ENCODE results near the gene NAALADL2.
"Not testable (repeated sequence)": the region's sequence is repeated elsewhere in the genome, so short reads cannot be mapped to it uniquely, and the experiment has no call there.

NAALADL2 gene

GRCh38 chr3:175484666-175485065, 625.5 kb downstream of the NAALADL2 start:
- Mint-ChIP-seq H3K27me3 (no peaks in the 10 kb centered on the region), H3K4me3 (no peak overlapping the region), H3K27ac (no peak overlapping the region), H3K4me1 (no peaks in the 10 kb centered on the region), H3K9me3 (peaks cover 0 to 7% of the 10 kb centered on the region in 2 donors)
- DNase-seq = no peak
- no peak for ATAC-seq

- Mint-ChIP-seq H3K27ac (no peak overlapping the region), H3K4me3 (no peak overlapping the region), H3K9me3 (peaks cover 0 to 7% of the 10 kb centered on the region in 2 donors), H3K27me3 (no peaks in the 10 kb centered on the region), H3K4me1 (no peaks in the 10 kb centered on the region)
- DNase-seq = no peak
- ATAC-seq = no peak
Measured at GRCh38 chr3:175485436-175485835, 626.3 kb downstream of the NAALADL2 start.

- no peaks in the 10 kb centered on the region for H3K27me3 Mint-ChIP-seq
- no peaks in the 10 kb centered on the region for H3K4me1 Mint-ChIP-seq
- no peak overlapping the region for H3K27ac Mint-ChIP-seq
- peaks cover 0 to 7% of the 10 kb centered on the region in 2 donors for H3K9me3 Mint-ChIP-seq
- DNase-seq (no peak), ATAC-seq (no peak)
- H3K4me3 Mint-ChIP-seq = no peak overlapping the region
Measured at GRCh38 chr3:175486255-175486654, 627.1 kb downstream of the NAALADL2 start.

GRCh38 chr3:175489406-175489805, 630.3 kb downstream of the NAALADL2 start:
- ATAC-seq = no peak
- H3K4me3 Mint-ChIP-seq = no peak overlapping the region
- no peak for DNase-seq

GRCh38 chr3:175493301-175493700, 634.2 kb downstream of the NAALADL2 start:
- no peaks in the 10 kb centered on the region for H3K4me1 Mint-ChIP-seq
- ATAC-seq = no peak
- H3K27ac Mint-ChIP-seq = no peak overlapping the region
- H3K9me3 Mint-ChIP-seq = no peaks in the 10 kb centered on the region
- no peak for DNase-seq
- H3K27me3 Mint-ChIP-seq = no peaks in the 10 kb centered on the region
- no peak overlapping the region for H3K4me3 Mint-ChIP-seq

More at GRCh38 chr3:175489406-175489805, 630.3 kb downstream of the NAALADL2 start:
- no peaks in the 10 kb centered on the region for H3K4me1 Mint-ChIP-seq
- no peak overlapping the region for H3K27ac Mint-ChIP-seq
- H3K9me3 Mint-ChIP-seq = peaks cover 0 to 7% of the 10 kb centered on the region in 2 donors
- no peaks in the 10 kb centered on the region for H3K27me3 Mint-ChIP-seq

GRCh38 chr3:175495331-175495730, 636.2 kb downstream of the NAALADL2 start:
- Mint-ChIP-seq H3K27ac (peak overlapping the region in 1 of 2 donors; percentile 45), H3K27me3 (no peaks in the 10 kb centered on the region), H3K4me1 (no peaks in the 10 kb centered on the region), H3K9me3 (no peaks in the 10 kb centered on the region), H3K4me3 (no peak overlapping the region)
- DNase-seq = no peak
- peak; percentile 60 for ATAC-seq

GRCh38 chr3:175502155-175502554, 643.0 kb downstream of the NAALADL2 start:
- Mint-ChIP-seq H3K9me3 (peaks cover 0 to 10% of the 10 kb centered on the region in 2 donors), H3K27ac (no peak overlapping the region), H3K27me3 (no peaks in the 10 kb centered on the region), H3K4me3 (no peak overlapping the region), H3K4me1 (no peaks in the 10 kb centered on the region)
- ATAC-seq = no peak
- no peak for DNase-seq

GRCh38 chr3:175511219-175511785, 652.2 kb downstream of the NAALADL2 start:
- Mint-ChIP-seq H3K27me3 (no peaks in the 10 kb centered on the region), H3K27ac (peak overlapping the region in 1 of 2 donors; percentile 5), H3K9me3 (peaks cover 0 to 7% of the 10 kb centered on the region in 2 donors), H3K4me3 (no peak overlapping the region), H3K4me1 (no peaks in the 10 kb centered on the region)
- no peak for ATAC-seq
- no peak for DNase-seq

- DNase-seq = no peak
- peaks cover 0 to 7% of the 10 kb centered on the region in 2 donors for H3K9me3 Mint-ChIP-seq
- H3K27ac Mint-ChIP-seq = no peak overlapping the region
- no peak overlapping the region for H3K4me3 Mint-ChIP-seq
- no peaks in the 10 kb centered on the region for H3K27me3 Mint-ChIP-seq
- ATAC-seq = no peak
- H3K4me1 Mint-ChIP-seq = no peaks in the 10 kb centered on the region
Measured at GRCh38 chr3:175512700-175513099, 653.6 kb downstream of the NAALADL2 start.

- Mint-ChIP-seq H3K4me3 (no peak overlapping the region), H3K27me3 (no peaks in the 10 kb centered on the region), H3K27ac (no peak overlapping the region), H3K4me1 (no peaks in the 10 kb centered on the region), H3K9me3 (no peaks in the 10 kb centered on the region)
- DNase-seq = no peak
- no peak for ATAC-seq
Measured at GRCh38 chr3:175518459-175518858, 659.3 kb downstream of the NAALADL2 start.

GRCh38 chr3:175521406-175521805, 662.3 kb downstream of the NAALADL2 start:
- no peaks in the 10 kb centered on the region for H3K9me3 Mint-ChIP-seq
- ATAC-seq = no peak
- H3K27ac Mint-ChIP-seq = no peak overlapping the region

GRCh38 chr3:175526191-175526590, 667.1 kb downstream of the NAALADL2 start:
- ATAC-seq (no peak), DNase-seq (no peak)
- peak overlapping the region in 1 of 2 donors; percentile 13 for H3K4me3 Mint-ChIP-seq
- no peak overlapping the region for H3K27ac Mint-ChIP-seq
- no peaks in the 10 kb centered on the region for H3K9me3 Mint-ChIP-seq
- no peaks in the 10 kb centered on the region for H3K27me3 Mint-ChIP-seq
- H3K4me1 Mint-ChIP-seq = no peaks in the 10 kb centered on the region

More at GRCh38 chr3:175521406-175521805, 662.3 kb downstream of the NAALADL2 start:
- Mint-ChIP-seq H3K4me1 (no peaks in the 10 kb centered on the region), H3K27me3 (no peaks in the 10 kb centered on the region), H3K4me3 (no peak overlapping the region)
- no peak for DNase-seq

- peak overlapping the region in 1 of 2 donors; percentile 13 for H3K4me3 Mint-ChIP-seq
- ATAC-seq = no peak
- no peak overlapping the region for H3K27ac Mint-ChIP-seq
- H3K9me3 Mint-ChIP-seq = no peaks in the 10 kb centered on the region
- no peaks in the 10 kb centered on the region for H3K27me3 Mint-ChIP-seq
- DNase-seq = no peak
- no peaks in the 10 kb centered on the region for H3K4me1 Mint-ChIP-seq
Measured at GRCh38 chr3:175526609-175527280, 667.6 kb downstream of the NAALADL2 start.

GRCh38 chr3:175528693-175529092, 669.6 kb downstream of the NAALADL2 start:
- H3K4me1 Mint-ChIP-seq, DNase-seq: not testable (repeated sequence)

GRCh38 chr3:175535351-175535750, 676.2 kb downstream of the NAALADL2 start:
- Mint-ChIP-seq H3K9me3 (peaks cover 4 to 22% of the 10 kb centered on the region in 2 donors), H3K4me1 (no peaks in the 10 kb centered on the region)
- ATAC-seq = no peak

More at GRCh38 chr3:175528693-175529092, 669.6 kb downstream of the NAALADL2 start:
- H3K9me3 Mint-ChIP-seq, H3K27me3 Mint-ChIP-seq, H3K4me3 Mint-ChIP-seq, ATAC-seq, H3K27ac Mint-ChIP-seq: not testable (repeated sequence)

GRCh38 chr3:175546115-175546514, 687.0 kb downstream of the NAALADL2 start:
- peaks cover 23 to 34% of the 10 kb centered on the region in 2 donors for H3K9me3 Mint-ChIP-seq
- H3K4me1 Mint-ChIP-seq = no peaks in the 10 kb centered on the region
- ATAC-seq (no peak), DNase-seq (no peak)
- no peak overlapping the region for H3K4me3 Mint-ChIP-seq
- H3K27me3 Mint-ChIP-seq = no peaks in the 10 kb centered on the region
- no peak overlapping the region for H3K27ac Mint-ChIP-seq

More at GRCh38 chr3:175535351-175535750, 676.2 kb downstream of the NAALADL2 start:
- Mint-ChIP-seq H3K4me3 (no peak overlapping the region), H3K27ac (no peak overlapping the region), H3K27me3 (no peaks in the 10 kb centered on the region)
- no peak for DNase-seq
